Glomerular endothelial cell (primary cell): Measurements from ENCODE around the gene MGLL. TPM values are rescaled to one million over a fixed set of nuclear protein-coding genes. Genes with fewer than 3 reads are reported as not detected.
"Not testable (repeated sequence)": the region's sequence is repeated elsewhere in the genome, so short reads cannot be mapped to it uniquely, and the experiment has no call there.

ENCODE experiments used
- DNase-seq: peaks from one replicate; pipeline ENCODE4 v3.0.0-alpha.2; 2011; ENCODE audit warnings: low read depth, low spot score; ENCODE audit errors: extremely low read depth
- total RNA-seq: library from RNA; depleted of rRNA; stranded (reverse); fragments of >200 nt; gene quantifications from 2 replicates; pipeline ENCODE4 v1.2.3, GENCODE V29; 2015

MGLL gene
- total RNA-seq, 1 donor from 2014 or later = 59.4 TPM

DNA sequence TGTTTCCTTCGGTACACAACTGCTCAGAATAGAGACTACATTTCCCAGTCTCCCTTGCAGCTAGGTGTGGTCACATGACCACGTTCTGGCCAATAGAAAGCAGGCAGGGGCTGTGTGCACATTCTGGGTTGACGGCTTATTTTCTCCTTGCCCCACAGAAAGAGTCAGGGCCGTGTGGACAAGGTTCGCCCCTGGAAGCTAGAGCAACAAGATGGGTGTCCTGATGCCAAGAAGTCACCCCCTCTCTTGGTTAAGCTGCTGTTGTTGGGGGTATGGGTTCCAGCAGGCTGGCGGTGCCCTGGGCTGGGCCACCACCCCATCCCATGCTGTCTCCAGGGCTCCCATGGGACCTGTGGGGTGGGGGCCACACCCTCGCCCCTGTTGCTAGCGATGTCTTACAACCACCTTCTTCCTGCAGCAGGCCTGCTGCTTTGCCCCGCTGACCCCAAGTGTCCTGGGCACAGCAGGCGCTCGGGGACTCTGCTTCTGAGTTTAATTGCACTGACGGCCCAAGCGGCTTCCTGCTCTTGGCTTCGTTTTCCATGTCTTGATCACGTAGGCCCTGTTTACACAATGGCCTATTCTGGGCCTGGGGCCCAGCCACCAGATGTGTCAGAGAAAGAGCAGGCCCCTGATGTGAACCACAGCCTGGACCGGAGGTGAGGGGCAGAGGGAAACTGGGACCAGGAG, 124.6 kb downstream of the MGLL start:
- no peak for DNase-seq

DNA sequence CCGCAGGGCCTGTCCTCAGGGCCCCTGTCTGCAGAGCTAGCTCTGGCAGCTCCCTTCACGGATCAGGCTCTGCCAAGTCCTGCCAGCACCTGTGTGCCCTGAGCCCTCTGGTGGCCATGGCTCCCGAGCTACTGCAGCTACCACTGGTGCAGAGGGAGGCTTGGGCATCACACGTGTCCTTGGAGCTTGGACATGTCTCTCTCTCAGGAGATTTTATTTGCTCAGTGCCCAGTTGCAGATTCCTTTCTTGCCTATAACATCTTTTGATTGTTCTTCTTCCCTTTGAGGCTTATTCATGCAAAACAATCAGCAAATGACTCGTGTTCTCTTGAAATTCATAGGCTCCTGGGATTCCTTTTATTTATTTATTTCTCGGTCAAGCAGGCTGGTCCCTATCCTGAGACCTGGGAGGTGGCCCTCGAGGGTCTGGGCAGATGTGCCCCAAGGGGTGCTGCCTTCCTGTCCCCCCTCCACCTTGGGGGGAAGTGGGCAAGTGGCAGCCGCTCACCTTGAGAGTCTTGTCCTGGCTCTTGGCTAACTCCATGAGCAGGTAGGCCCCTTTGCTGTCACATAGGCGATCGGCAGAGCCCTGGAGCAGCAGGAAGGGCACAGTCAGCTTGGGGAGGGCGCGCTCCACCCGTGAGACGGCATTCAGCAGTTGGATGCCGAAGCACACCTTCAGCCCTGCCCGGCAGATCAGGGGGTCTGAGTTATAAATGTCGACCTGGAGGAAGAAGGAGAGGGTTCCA, 127.7 kb downstream of the MGLL start:
- no peak for DNase-seq

DNA sequence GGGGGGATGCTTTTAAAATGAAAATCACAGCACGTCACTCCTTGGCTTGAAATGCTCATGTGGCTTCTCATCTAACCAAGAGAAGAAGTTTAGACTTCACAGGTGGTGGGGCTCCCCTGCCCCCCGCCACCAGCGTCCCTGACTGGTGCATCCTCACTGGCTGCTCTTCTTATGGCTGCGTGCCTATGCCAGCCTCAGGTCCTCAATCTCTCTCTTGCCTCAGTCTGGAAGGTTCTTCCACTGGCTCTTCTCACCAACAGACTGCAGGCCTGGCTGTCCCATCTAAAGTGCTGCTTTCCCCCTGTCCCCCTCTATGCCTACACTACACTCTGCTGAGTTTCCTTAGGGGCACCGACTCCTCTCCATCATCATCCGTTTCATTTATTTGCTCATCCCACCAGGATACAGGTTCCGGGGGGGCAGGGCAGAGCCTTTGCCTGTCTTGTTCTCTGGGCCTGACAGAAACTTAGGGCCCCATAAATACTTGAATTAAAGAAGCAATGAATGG, 128.9 kb downstream of the MGLL start:
- DNase-seq = no peak

DNA sequence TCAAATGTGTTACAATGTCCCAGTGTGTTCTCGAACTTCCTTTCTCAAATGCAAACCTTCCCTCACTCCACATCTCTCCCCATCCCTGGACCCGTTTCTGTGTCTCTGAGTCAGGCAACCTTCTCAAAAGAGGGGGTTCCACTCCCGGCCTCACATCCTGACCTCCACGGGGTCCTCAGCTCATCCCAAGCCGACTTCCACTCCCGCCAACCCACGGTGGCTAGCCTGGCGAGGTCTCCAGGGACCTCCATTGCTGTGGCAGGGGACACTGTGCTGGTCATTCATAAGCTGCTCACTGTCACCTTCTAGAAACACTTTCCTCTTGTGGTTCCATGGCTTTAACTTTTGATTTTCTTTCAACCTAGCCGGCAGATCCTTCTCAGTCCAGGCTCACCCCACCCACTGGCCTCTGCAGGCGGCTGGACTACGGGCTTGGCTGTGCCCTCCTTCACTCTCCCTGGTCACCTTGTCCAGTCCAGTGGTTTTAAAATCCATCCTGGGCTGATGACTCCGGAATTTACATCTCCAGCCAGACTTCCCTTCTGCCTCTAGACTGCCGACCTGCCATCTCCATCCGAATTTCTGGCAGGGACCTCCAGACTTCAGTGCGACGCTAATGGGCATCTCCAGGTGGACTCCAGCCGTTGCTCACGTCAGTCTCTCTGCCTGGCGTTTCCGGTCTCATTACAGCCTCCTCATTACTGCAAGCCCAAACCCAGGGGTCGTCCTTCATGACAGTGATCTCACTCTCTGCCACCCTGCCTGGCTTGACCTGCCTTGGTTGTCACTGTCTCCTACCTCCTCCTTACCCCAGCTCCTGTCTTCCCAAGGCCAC, 129.6 kb downstream of the MGLL start:
- no peak for DNase-seq

DNA sequence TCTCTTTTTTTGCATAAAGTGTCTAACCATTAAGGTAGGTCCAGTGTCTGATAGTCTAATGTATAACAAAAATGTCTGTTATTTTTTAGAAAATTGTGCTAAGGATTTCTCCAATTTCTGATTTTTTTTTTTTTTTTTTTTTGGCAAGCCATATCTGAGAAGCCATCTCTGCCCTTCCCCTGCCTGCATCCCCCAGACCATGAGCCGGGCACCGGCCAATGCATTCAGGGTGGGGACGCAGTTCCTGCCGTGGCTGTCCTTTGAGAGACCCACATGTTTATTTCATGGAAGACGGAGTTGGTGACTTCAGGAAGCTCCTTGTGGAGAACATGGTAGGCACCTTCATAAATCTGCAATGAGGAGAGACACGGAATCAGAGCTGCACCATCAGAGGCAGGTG, 130.3 kb downstream of the MGLL start:
- DNase-seq = no peak

DNA sequence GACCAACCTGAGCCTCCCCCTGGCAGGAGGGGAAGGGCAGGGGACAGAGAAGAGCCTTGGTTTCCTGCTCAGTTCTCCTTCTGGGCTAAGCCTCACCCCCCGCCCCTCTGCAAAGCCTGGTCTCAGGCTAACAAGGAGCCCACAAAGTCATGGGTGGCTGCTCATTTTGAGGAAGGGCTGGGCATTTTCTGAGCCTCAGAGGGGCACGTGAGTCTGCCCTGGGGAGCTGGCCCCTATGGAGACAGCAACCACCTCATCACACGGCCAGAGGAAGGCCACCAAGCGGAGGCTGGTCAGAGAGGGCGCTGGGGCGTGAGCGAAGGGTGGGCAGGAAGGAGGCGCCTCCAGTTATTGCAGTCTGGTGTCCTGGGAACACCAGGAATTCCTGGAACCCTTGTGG, 130.8 kb downstream of the MGLL start:
- no peak for DNase-seq

DNA sequence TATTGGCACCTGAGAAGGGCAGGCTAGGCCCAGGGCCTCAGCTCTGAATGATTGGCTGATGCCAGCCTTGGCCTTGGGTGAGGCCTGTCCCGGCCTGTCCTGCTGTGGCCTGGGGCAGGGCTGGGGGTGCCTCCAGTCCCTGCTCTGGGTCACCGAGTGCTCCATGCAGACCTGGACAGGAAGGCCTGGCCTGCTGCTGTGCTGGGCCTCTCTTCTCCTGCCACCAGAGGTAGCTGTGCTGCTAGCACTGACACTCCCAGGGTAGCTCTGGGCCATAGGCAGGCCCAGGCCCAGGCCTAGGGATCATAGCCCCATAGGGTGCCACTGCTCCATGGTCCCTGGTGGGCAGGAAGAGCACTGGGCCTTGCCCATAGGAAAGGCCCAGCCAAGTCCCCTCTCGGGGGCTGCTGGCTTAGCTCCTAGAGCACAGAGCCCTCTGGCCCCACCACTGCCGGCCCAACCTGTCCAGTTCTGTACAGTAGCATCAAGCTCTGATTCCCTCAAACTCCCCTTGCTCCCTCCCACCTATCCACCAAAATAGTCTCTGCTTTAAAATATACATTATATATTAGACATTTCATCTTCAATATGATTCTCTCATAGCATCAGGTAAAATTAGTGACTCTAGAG, 131.4 kb downstream of the MGLL start:
- no peak for DNase-seq

DNA sequence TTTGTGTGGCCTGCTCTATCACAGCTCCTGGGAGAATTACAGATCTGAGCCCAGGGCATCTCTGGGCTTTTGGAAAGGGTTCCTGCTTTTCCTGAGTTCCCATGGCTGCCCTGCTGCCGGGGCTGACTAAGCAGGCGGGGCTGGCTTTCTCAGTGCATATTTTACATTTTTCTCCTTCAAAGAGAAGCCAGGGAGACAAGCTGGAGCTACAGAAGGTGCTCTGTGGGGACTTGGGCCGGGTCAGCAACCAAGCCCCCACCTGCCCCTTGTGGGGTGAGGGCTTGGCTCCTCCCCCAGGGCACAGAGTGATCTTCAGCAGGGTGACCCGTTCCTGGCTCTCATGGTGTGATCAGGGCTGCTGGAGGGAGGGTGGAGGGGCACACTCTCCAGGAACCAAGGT, 132.2 kb downstream of the MGLL start:
- no peak for DNase-seq

DNA sequence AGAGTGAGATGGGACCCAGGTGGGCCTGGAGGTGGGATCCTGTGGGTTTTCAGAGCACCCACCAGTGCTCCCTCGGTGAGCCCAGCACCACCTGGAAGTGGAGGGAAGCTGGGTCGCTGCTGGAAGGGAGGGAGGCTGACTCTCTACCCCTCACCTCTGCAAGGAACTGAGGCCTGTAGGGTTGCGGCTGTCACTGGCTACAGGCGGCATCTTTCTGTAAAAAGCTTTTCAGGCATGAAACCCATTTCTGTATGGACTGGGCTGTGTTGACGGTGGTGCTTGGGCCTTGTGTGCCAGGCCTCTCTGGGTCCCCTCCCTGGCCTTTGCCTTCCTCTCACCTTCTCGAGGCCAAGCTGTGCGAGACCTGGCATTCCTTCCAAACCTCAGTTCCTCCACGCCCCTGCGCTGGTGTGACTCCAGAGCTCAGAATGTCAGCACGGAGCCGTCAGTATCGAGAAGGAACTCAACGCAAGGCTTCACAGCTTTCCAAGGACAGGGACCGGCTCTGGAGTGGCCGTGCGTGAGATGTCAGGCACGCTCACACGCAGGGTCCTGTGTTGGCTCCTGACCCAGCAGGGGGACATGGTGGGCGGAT, 133.0 kb downstream of the MGLL start:
- DNase-seq = no peak

DNA sequence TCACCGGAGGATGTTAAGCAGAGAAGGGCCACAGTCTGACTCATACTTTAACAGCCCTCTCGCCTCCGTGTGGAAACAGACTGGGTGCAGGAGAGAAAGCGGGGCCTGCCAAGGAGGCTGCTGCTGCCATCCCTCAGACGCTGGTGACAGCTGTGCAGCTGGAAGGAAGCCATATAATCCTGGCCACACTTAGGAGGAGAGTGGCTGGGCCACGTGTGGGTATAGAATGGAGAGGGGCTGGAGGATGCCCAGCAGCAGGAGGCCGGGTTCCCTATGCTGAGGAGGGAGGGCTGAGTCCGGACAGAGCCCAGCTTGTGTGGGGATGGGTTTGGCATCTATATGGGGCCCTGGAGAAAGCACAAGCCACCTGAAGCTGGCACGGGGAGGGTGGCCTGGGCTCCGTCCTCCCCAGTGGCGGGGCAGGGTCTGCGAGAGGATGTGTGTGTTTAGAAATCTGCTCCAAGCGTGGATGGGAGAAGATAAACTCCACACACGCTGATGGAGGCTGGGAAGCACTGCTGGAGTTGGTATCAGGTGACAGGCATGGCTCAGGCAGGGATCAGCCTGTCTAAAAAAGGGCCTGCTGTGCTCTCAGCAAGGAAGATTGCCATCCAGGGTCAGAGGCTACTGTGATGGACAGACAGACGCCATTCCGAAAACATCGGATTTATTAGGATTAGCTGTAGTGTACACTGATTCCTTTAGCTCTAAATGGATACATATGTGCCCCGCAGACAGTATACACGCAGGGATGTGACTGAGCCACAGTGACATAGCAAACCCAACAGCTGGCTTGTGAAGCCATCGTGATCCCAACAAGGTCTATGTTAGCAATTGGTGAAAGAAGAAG, 133.7 kb downstream of the MGLL start:
- DNase-seq = no peak

DNA sequence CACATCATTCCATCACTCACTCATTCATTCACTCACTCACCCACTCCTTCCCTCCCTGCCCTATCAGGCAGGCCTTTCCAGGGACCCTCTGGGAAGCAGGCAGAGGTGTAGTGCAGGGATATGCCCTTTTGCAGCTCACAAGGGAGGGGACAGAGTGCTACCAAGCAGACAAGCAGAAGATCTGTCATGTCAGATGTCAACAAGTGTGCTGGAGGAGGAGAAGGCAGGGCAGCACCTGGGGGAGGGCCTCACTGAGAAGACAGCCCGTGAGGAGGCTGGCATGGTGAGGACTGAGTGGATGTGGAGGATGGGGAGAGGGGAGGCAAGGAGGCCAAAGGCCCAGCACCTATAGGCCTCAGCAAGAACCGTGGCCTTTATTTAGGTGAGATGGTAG, 134.3 kb downstream of the MGLL start:
- no peak for DNase-seq

DNA sequence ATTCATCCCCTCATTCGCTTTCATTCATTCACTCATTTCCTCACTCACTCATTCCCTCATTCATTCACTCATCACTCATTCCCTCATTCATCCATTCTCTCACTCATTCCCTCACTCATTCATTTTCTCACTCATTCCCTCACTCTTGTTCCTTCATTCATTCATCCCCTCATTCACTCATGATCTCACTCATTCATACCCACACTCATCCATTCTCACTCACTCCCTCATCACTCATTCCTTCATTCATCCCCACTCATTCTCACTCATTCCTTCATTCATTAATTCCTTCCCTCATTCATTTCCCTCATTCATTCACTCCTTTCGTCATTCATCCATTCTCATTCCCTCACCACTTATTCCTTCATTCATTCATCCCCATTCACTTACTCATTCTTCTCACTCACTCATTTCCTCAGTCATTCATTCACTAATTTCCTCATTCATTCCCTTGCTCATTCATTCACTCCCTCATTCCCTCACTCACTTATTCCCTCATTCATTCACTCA, 135.0 kb downstream of the MGLL start:
- DNase-seq = no peak

DNA sequence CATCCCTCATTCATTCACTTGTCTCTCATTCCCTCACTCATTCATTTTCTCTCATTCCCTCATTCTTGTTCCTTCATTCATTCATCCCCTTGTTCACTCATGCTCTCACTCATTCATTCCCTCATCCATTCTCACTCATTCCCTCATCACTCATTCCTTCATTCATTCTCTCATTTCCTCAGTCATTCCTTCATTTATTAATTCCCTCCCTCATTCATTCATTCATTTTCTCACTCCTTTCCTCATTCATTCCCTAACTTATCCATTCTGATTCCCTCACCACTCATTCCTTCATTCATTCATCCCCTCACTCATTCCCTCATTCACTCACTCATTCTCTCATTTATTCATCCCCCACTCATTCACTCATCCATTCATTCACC, 135.8 kb downstream of the MGLL start:
- no peak for DNase-seq

DNA sequence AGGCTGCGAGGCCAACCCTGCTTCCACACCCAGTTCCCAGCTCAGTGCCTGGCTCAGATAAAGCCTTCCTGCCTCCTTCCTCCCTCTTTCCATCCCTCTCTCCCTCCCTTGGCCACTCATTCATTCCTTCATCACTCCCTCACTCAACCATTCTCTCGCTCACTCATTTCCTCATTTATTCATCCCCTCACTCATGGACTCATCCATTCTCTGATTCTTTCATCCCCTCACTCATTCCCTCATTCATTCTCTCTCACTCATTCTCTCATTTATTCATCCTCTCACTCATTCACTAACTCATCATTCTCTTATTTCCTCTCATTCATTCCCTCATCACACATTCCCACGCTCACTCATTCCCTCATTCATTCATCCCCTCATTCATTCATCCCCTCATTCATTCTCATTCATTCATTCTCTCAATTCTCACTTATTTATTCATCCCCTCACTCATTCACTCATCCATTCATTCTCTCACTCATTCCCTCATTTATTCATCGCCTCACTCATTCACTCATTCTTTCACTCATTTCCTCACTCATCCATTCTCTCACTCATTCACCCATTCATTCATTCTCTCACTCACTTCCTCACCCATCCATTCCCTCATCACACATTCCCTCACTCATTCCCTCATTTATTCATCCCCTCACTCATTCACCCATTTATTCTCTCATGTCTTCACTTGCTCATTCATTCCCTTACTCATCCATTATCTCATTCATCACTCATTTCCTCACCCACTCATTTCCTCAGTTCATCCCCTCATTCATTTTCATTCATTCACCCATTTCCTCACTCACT, 136.4 kb downstream of the MGLL start:
- DNase-seq = no peak

DNA sequence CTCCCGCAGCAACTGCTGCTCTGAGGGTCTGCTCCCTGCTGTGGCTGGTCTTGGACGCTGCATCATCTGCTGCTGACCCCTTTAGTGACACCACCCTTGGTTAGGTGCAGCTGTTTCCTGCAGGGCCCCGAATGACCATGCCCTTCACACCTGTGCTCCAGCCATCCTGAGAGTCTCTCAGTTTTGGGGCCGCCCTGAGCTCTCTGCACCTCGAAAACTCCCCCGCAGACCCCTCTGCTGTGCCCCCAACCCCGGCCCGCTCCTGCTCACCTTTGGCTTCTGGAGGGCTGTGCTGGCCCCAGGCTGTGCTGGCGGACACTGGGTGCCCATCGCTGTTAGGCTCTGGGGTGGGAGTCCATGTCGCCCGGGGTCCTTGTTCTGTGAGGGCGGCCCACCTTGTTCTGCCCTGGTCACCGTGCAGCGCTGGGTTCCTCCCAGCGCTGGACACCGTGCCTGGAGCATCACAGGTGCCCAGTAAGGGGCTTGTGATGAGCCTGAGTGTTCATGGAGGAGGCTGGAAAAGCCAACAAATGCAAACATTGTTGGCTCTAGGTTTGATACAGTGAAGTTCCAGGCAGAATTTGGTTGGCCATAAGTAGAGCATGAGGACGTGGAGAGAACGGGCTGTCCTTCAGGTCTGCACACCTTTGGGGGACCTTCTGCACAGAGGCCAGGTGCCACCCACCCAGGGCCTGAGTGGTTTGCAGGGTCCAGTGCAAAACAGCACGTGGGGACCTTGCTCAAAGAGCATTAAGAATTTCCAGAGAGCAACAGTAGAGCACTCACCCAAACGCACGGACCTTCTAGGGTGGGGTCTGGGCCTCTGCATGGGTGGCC, 137.2 kb downstream of the MGLL start:
- no peak for DNase-seq

DNA sequence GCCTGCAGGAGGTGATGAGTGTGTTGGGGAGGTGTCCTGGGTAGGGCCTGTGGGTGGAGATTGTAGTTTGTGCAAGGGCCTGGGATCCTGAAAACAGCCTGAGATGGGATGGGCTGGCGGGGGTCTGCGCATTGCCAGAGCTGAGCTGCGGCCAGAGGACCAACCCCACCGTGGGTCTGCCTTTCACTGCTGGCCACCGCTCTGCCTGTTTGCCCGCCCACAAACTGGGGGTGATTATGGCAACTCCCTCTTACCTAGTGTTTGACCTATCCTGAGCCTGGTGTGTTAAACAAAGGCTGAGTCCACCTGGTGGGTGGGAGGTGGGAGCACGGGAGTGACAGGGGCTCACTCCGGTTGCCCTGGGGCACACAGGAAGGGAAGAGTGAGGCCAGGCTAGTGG, 139.8 kb downstream of the MGLL start:
- DNase-seq = no peak

DNA sequence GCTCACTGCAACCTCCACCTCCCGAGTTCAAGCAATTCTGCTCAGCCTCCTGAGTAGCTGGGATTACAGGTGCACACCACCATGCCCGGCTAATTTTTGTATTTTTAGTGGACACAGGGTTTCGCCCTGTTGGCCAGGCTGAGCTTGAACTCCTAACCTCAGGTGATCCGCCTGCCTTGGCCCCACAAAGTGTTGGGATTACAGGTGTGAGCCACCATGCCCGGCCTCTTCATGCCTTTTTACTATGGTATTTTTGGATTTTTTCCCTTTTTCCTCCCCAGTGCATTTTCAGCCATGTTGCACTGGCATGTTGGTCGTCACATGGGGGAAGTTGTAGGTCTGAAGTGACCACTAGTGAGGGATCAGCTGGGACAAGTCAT, 140.2 kb downstream of the MGLL start:
- DNase-seq = not testable (repeated sequence)

DNA sequence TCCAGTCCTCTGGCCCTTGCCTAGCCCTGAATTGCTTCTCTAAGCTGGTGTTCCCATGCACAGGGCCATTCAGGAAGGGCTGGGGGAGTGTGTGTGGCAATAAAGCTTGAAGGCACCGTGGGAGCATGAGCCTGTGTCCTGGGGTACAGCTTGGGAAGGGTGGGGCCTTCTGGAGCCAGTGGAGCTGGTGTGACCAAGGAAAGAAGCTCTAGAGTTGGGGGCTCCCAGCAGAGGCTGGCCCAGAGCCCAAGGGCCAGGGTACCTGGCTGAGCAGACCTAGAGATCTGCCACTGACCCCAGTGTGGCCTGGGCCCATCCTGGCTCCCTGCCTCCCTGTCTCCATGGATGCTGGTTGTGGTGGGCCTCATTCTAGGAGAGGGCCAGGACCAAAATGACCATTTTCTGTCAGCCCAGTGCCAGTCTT, 141.5 kb downstream of the MGLL start:
- DNase-seq = no peak
